ENCODE data around the gene WT1. TPM values are rescaled to one million over a fixed set of nuclear protein-coding genes. Genes with fewer than 3 reads are reported as not detected.

Gene WT1
- total RNA-seq, 2 donors from 2014 or later = not detected

DNA sequence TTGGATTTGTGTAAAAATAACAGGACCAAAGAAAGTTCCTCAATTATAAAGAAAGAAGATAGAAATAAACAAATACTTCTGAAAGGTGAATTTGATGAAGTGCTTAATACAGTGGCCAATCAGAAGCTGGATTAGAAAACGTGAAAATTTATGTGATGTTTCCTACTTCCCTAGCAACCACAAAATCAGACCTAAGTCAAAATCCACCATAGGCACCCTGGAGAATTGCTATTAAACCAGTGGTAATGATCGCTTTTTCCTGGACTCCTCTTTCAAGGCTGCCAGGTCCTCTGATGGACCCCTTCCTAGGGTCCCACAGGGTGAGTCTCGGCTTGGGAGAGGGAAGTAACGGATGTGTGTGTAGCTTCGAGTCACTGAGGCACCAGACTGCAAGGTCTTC lies 9.6 kb downstream of the WT1 start:
- no peak overlapping the region for H3K27ac Mint-ChIP-seq
- no peaks in the 10 kb centered on the region for H3K9me3 Mint-ChIP-seq
- DNase-seq (ENCODE audit: low spot score) (no peak), ATAC-seq (no peak)
- no peaks in the 10 kb centered on the region for H3K36me3 Mint-ChIP-seq
- peaks cover 30 to 52% of the 10 kb centered on the region in 2 donors for H3K27me3 Mint-ChIP-seq
- H3K4me3 Mint-ChIP-seq = no peak overlapping the region
- peaks cover 9 to 10% of the 10 kb centered on the region in 2 donors for H3K4me1 Mint-ChIP-seq (ENCODE audit: low read depth in 2 of 2)

- Mint-ChIP-seq H3K4me3 (no peak overlapping the region), H3K9me3 (no peaks in the 10 kb centered on the region), H3K27ac (no peak overlapping the region), H3K36me3 (no peaks in the 10 kb centered on the region), H3K4me1 (ENCODE audit: low read depth in 2 of 2) (peaks cover 10 to 12% of the 10 kb centered on the region in 2 donors), H3K27me3 (peaks cover 22 to 23% of the 10 kb centered on the region in 2 donors)
- DNase-seq (ENCODE audit: low spot score) (no peak), ATAC-seq (no peak)
These were observed 12.8 kb downstream of the WT1 start for GRCh38 chr11:32422545-32422944.

DNA sequence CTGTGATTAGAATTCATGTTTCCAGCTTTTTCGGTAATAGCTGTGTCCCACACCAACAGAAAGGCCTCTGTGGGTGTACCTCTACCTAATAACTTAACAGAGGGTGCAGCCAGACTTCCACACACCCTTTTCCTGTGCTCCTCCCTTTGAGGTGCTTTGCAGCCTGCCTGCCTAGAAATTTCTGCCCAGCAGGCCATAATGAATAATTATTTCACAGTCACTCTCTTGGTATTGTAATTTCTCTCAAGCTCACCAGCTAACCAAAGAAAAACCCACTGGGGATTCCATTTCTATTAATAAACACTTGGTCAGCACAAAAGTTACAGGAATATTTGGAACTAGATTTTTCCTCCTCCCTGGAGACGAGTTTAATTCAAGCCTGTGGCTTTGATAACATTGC lies 13.3 kb downstream of the WT1 start:
- Mint-ChIP-seq H3K27ac (no peak overlapping the region), H3K4me3 (no peak overlapping the region), H3K9me3 (no peaks in the 10 kb centered on the region), H3K27me3 (peaks cover 21 to 22% of the 10 kb centered on the region in 2 donors), H3K36me3 (no peaks in the 10 kb centered on the region), H3K4me1 (ENCODE audit: low read depth in 2 of 2) (peaks cover 10 to 12% of the 10 kb centered on the region in 2 donors)
- DNase-seq (ENCODE audit: low spot score) (no peak), ATAC-seq (no peak)

- Mint-ChIP-seq H3K4me3 (peak overlapping the region; percentile 51), H3K27me3 (peaks cover 18% of the 10 kb centered on the region in 2 donors), H3K27ac (no peak overlapping the region), H3K4me1 (ENCODE audit: low read depth in 2 of 2) (peaks cover 10 to 12% of the 10 kb centered on the region in 2 donors), H3K36me3 (no peaks in the 10 kb centered on the region), H3K9me3 (no peaks in the 10 kb centered on the region)
- DNase-seq (ENCODE audit: low spot score) (no peak), ATAC-seq (peak; percentile 76 to 79)
These were observed 14.1 kb downstream of the WT1 start for GRCh38 chr11:32420937-32421901.

- peaks cover 10 to 12% of the 10 kb centered on the region in 2 donors for H3K4me1 Mint-ChIP-seq (ENCODE audit: low read depth in 2 of 2)
- no peak overlapping the region for H3K27ac Mint-ChIP-seq
- no peak overlapping the region for H3K4me3 Mint-ChIP-seq
These were observed 15.2 kb downstream of the WT1 start for GRCh38 chr11:32420139-32420538.

DNA sequence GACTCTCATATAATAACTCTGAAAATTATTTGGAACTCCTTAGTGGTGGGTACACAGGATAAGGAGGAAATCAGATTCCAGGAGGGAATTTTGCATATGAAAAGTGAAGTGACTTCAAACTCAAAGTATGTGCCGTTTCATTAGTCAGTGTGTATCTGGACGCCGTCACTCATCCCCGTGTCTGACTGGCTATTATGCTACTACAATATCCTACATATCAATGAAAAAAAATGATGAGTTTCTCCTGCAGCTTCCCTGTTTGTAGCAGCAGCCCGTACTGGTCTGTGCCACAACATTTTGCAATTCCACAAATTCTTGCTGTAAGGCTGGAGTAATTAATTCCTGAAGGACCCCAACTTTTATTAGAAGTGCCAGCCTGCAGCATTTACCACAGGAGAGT lies 16.5 kb downstream of the WT1 start:
- no peaks in the 10 kb centered on the region for H3K36me3 Mint-ChIP-seq
- DNase-seq (ENCODE audit: low spot score) (no peak), ATAC-seq (no peak)
- peaks cover 10 to 12% of the 10 kb centered on the region in 2 donors for H3K4me1 Mint-ChIP-seq (ENCODE audit: low read depth in 2 of 2)
- no peaks in the 10 kb centered on the region for H3K9me3 Mint-ChIP-seq
- H3K4me3 Mint-ChIP-seq = no peak overlapping the region
- peaks cover 12% of the 10 kb centered on the region in 2 donors for H3K27me3 Mint-ChIP-seq
- H3K27ac Mint-ChIP-seq = no peak overlapping the region

More at GRCh38 chr11:32420139-32420538, 15.2 kb downstream of the WT1 start:
- Mint-ChIP-seq H3K36me3 (no peaks in the 10 kb centered on the region), H3K9me3 (no peaks in the 10 kb centered on the region), H3K27me3 (peaks cover 11 to 18% of the 10 kb centered on the region in 2 donors)
- DNase-seq (ENCODE audit: low spot score) (no peak), ATAC-seq (no peak)

- Mint-ChIP-seq H3K36me3 (no peaks in the 10 kb centered on the region), H3K27me3 (peaks cover 12 to 14% of the 10 kb centered on the region in 2 donors), H3K27ac (no peak overlapping the region), H3K9me3 (no peaks in the 10 kb centered on the region), H3K4me1 (ENCODE audit: low read depth in 2 of 2) (peaks cover 10 to 12% of the 10 kb centered on the region in 2 donors), H3K4me3 (no peak overlapping the region)
- ATAC-seq = no peak
- DNase-seq (ENCODE audit: low spot score) = no peak
These were observed 17.5 kb downstream of the WT1 start for GRCh38 chr11:32417806-32418205.

DNA sequence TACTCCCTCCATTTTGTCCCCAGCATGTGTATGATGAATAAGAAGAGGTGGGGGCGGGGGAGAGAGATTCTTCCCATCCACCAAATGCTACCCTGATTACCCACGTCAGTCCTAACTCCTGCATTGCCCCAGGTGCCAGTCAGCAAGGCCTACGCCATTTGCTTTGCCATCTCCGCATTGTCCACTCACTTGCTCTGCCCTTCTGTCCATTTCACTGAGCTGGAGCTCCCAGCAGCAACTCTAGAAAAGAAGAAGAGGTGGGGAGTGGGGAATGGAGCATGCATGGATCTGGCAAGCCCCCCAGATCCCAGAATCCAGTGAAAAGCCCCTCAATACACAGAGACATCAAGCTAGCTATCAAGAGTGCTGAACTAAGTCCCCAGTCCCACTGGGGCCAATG lies 19.0 kb downstream of the WT1 start:
- no peak for DNase-seq (ENCODE audit: low spot score)
- H3K27ac Mint-ChIP-seq = no peak overlapping the region
- H3K4me3 Mint-ChIP-seq = no peak overlapping the region
- peaks cover 7% of the 10 kb centered on the region in 2 donors for H3K4me1 Mint-ChIP-seq (ENCODE audit: low read depth in 2 of 2)
- ATAC-seq = no peak
- no peaks in the 10 kb centered on the region for H3K36me3 Mint-ChIP-seq
- no peaks in the 10 kb centered on the region for H3K9me3 Mint-ChIP-seq
- peaks cover 11 to 13% of the 10 kb centered on the region in 2 donors for H3K27me3 Mint-ChIP-seq

DNA sequence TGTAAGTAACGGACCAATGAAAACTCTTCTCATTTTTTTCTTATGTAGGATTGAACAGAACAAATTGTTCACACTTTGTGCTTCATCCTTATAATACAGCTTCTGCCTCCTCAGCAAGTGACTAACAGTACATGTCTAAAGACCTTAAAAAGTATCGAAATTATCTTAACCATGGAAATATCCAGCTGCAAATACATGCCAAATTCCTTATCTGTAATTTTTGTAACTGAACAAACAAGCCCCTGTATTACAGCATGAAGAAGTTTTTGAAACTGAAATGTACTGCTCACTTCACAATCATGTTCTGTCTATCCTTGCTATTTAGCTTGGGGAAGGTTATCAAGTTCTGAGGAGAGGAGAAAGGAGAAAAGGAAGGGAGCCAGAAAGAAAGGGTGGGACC lies 20.4 kb downstream of the WT1 start:
- Mint-ChIP-seq H3K27me3 (peaks cover 15 to 27% of the 10 kb centered on the region in 2 donors), H3K4me3 (no peak overlapping the region), H3K36me3 (no peaks in the 10 kb centered on the region), H3K27ac (no peak overlapping the region), H3K4me1 (ENCODE audit: low read depth in 2 of 2) (no peaks in the 10 kb centered on the region), H3K9me3 (no peaks in the 10 kb centered on the region)
- no peak for DNase-seq (ENCODE audit: low spot score)
- ATAC-seq = no peak

DNA sequence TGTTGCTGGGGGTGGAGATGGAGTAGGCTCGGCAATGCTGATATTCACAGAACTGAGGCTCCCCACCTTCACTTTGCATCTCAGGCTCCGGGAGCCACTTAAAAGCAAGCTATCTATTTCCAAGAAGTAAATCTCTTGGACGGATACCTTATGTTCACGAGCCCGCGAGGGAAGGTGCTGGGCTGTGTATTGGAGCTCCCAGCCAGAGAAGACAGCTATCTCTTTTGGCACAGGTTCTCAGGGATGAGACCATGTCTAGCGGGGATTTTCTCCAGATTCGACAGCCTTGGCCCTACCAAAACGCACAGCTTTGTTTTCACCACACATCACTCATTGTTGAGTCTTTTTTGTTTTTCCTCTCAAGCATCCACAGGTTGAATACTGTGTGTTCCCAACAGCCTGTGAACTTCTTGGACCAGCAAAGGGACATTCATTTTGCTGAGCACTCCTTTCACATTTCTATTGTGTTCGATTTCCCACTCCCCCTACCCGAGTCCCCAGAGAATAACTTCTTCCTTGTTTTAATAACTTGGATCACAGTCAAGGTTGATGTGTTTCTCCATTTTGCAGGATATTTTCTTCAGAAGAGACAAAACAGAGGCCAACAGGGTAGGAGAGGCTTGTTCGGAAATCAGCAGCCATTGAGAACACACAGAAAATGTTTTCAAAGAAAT lies 23.3 kb downstream of the WT1 start:
- Mint-ChIP-seq H3K4me1 (ENCODE audit: low read depth in 2 of 2) (no peaks in the 10 kb centered on the region), H3K36me3 (no peaks in the 10 kb centered on the region), H3K27ac (no peak overlapping the region), H3K9me3 (no peaks in the 10 kb centered on the region), H3K27me3 (peaks cover 17 to 38% of the 10 kb centered on the region in 2 donors), H3K4me3 (no peak overlapping the region)
- DNase-seq (ENCODE audit: low spot score) (no peak), ATAC-seq (no peak)

GRCh38 chr11:32405592-32405991 lies 29.7 kb downstream of the WT1 start:
- peaks cover 16 to 27% of the 10 kb centered on the region in 2 donors for H3K27me3 Mint-ChIP-seq
- peaks cover 3% of the 10 kb centered on the region for H3K9me3 Mint-ChIP-seq
- peaks cover 4% of the 10 kb centered on the region for H3K36me3 Mint-ChIP-seq
- H3K4me3 Mint-ChIP-seq = no peak overlapping the region
- no peak for DNase-seq (ENCODE audit: low spot score)
- H3K27ac Mint-ChIP-seq = no peak overlapping the region
- ATAC-seq = no peak
- no peaks in the 10 kb centered on the region for H3K4me1 Mint-ChIP-seq (ENCODE audit: low read depth in 2 of 2)

DNA sequence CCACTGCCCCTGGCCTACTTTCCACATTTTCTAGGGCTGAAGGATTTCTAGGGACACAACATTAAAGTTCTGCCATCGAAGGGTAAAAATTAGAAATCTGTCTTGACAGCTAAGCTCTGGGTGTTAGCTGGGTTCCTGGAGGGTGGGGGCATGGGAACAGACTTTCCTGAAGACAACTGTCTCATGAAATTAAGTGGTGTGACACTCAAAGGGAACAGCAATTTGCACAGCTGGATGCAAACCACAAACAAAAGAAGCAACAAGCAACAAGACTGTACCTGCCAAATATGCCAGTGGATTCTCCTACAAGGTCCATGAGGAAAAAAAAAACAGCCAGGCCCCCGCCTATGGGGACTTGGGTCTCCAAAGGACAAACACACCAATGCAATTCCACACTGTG lies 32.5 kb downstream of the WT1 start:
- no peaks in the 10 kb centered on the region for H3K4me1 Mint-ChIP-seq (ENCODE audit: low read depth in 2 of 2)
- H3K9me3 Mint-ChIP-seq = peaks cover 3% of the 10 kb centered on the region
- H3K27ac Mint-ChIP-seq = no peak overlapping the region
- no peak overlapping the region for H3K4me3 Mint-ChIP-seq
- DNase-seq (ENCODE audit: low spot score) (no peak), ATAC-seq (no peak)
- peaks cover 13 to 17% of the 10 kb centered on the region in 2 donors for H3K27me3 Mint-ChIP-seq
- H3K36me3 Mint-ChIP-seq = peaks cover 4% of the 10 kb centered on the region

GRCh38 chr11:32400670-32401369 lies 34.5 kb downstream of the WT1 start:
- Mint-ChIP-seq H3K4me1 (ENCODE audit: low read depth in 2 of 2) (no peaks in the 10 kb centered on the region), H3K9me3 (peaks cover 3% of the 10 kb centered on the region), H3K27ac (no peak overlapping the region), H3K36me3 (peaks cover 4% of the 10 kb centered on the region), H3K27me3 (peaks cover 4 to 10% of the 10 kb centered on the region in 2 donors), H3K4me3 (no peak overlapping the region)
- ATAC-seq (no peak), DNase-seq (ENCODE audit: low spot score) (no peak)

Measured in natural killer cell treated with Interleukin-12 subunit alpha and Interleukin-12 subunit beta and Interleukin-15 and Interleukin-18, amount 100 ng/mL, for 72 hours (primary cell).